Astrocyte (in vitro differentiated cells and primary cell): ENCODE measurements around the gene TMEM89.
A peak's percentile ranks its signal among the peaks of the same experiment; 100 is the strongest.

Experiments
- EZH2 ChIP-seq: IDR thresholded peaks from 2 replicates; pipeline ENCODE4 v1.6.1; 2012; ENCODE audit warnings: mild to moderate bottlenecking, low read length, inconsistent platforms; ENCODE audit not compliant: insufficient read depth
- TF ChIP-seq, protein P1 (sequence below): IDR thresholded peaks from 2 replicates; pipeline ENCODE4 v1.5.1; 2011; ENCODE audit warnings: low read depth, mild to moderate bottlenecking, inconsistent platforms, low read length, moderate library complexity; ENCODE audit not compliant: insufficient read depth

GRCh38 chr3:48635222-48636021, 13.9 kb upstream of the TMEM89 start, which contains the start of gene SLC26A6:
- TF ChIP-seq, protein P1, sequence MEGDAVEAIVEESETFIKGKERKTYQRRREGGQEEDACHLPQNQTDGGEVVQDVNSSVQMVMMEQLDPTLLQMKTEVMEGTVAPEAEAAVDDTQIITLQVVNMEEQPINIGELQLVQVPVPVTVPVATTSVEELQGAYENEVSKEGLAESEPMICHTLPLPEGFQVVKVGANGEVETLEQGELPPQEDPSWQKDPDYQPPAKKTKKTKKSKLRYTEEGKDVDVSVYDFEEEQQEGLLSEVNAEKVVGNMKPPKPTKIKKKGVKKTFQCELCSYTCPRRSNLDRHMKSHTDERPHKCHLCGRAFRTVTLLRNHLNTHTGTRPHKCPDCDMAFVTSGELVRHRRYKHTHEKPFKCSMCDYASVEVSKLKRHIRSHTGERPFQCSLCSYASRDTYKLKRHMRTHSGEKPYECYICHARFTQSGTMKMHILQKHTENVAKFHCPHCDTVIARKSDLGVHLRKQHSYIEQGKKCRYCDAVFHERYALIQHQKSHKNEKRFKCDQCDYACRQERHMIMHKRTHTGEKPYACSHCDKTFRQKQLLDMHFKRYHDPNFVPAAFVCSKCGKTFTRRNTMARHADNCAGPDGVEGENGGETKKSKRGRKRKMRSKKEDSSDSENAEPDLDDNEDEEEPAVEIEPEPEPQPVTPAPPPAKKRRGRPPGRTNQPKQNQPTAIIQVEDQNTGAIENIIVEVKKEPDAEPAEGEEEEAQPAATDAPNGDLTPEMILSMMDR, result peak; percentile 36
- TF ChIP-seq EZH2, result no peak
